Natural killer cell treated with Interleukin-12 subunit alpha and Interleukin-12 subunit beta and Interleukin-15 and Interleukin-18, amount 100 ng/mL, for 72 hours (primary cell): ENCODE measurements around the gene MAG. TPM values are rescaled to one million over a fixed set of nuclear protein-coding genes. Genes with fewer than 3 reads are reported as not detected.
"Not testable (repeated sequence)": the region's sequence is repeated elsewhere in the genome, so short reads cannot be mapped to it uniquely, and the experiment has no call there.

ENCODE experiments used
- ATAC-seq, 2 donors: fragments of 150-1000 bp; cut with Tn5 transposase in 1 of 2; sonication (Bioruptor Pico), chemical (Tn5 transposase) in 1 of 2; 2 replicates each; pipeline ENCODE4 v1.10.0; 2021
- DNase-seq: peaks from one replicate; pipeline ENCODE4 v3.0.0; 2022; ENCODE audit warnings: low spot score
- H3K27ac Mint-ChIP-seq, 2 donors: 1 replicate in 1 of 2; 2 replicates in 1 of 2; pipeline ENCODE4 v1.8.0; 2022; ENCODE audit warnings: mixed read lengths in 2 of 2, mild to moderate bottlenecking in 1 of 2, moderate library complexity in 1 of 2
- H3K27me3 Mint-ChIP-seq, 2 donors: 1 replicate in 1 of 2; 2 replicates in 1 of 2; pipeline ENCODE4 v1.8.0; 2022; ENCODE audit warnings: mixed read lengths in 2 of 2
- H3K36me3 Mint-ChIP-seq: one replicate; pipeline ENCODE4 v1.8.0; 2022; ENCODE audit warnings: mixed read lengths
- H3K4me1 Mint-ChIP-seq, 2 donors: 1 replicate in 1 of 2; 2 replicates in 1 of 2; pipeline ENCODE4 v1.8.0; 2022; ENCODE audit warnings: low read depth in 2 of 2, mixed read lengths in 2 of 2, mild to moderate bottlenecking in 1 of 2
- H3K4me3 Mint-ChIP-seq: one replicate; pipeline ENCODE4 v1.8.0; 2022; ENCODE audit warnings: mixed read lengths
- H3K9me3 Mint-ChIP-seq: 2 replicates; pipeline ENCODE4 v1.8.0; 2022; ENCODE audit warnings: mixed read lengths
- total RNA-seq, 2 donors: library from RNA; stranded (reverse); gene quantifications; one replicate each; pipeline ENCODE4 v1.2.3, GENCODE V29; 2022

MAG gene
- total RNA-seq, 2 donors from 2014 or later = 0.38 TPM; not detected in 1

DNA sequence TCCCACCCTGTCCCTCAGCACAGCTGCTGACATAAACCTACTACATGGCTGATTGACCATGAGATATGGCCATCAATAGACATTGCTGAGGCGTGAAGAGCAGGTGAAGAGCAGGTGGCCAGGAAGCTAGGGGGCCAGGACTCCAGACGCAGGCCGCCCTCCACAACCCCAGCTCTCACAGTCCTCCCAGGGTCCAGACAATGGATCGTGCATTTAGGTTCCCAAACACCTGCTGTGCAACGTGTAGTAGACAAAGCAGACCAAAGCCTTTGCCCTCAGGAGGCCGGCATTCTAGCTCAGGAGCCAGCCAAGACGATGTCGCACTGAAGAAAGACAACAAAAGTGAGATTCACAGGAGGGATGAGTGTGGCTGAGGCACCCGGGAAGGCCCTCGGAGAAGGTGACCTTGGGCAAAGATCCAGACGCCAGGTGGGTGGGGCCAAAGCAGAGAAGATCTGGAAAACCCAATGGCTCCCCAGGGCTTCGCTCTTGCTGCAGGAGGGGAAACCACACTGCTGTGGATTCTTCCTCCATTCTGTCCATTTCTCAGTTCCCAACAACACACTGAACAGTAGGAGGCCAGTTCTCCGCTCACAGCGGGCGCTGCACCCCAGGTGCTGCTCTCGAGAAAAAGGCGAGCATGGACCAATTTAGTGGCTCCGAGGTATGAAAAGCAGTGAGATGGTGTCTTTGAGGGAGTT lies 57.1 kb downstream of the MAG start:
- Mint-ChIP-seq H3K9me3 (no peaks in the 10 kb centered on the region), H3K27me3 (no peaks in the 10 kb centered on the region), H3K4me3 (peak overlapping the region; percentile 12), H3K4me1 (peaks cover 32 to 45% of the 10 kb centered on the region in 2 donors), H3K36me3 (no peaks in the 10 kb centered on the region), H3K27ac (peak overlapping the region; percentile 18 to 97)
- ATAC-seq (no peak), DNase-seq (peak; percentile 51)

DNA sequence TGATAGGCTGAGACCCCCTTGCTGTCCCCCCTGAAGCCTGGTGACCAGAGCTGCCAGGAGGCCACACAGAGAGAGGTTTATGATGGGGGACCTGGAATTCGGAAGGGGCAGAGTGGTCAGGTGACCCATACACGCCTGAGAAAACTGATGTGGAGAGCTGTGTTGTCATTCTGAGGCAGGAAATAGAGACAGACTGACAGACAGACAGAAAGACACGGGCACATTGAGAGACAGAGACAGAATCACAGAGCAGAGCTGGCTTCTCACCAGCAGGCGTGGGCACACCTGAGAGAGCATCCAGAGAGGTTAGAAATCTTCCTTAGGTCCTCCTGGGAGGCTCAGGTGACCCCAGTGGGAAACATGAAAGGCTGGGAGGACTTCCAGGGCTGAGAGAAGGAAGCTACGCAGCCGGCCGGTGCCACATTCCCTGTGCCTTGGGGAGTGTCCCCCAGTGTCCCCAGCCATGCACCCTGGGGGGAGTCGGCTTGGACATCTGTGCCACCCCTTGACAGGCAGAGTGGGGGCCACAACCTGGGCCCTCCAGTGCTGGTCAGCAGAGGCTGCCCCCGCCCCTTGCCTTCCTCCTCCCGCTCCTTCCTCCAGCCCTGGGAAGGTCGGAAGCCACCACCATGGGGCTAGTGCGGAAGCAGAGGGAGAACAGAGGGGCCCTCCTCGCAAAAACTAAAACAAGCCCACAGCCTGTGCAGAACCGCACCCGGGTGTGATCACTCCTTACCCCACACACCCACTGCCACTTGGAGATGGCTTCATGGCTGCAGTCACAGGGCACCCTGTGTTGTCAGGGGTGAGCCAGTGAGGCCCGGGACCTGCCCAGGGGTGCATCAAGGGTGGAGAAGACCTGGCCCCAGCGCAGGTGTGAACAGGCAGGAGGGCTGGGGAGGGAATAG lies 57.9 kb downstream of the MAG start:
- Mint-ChIP-seq H3K4me1 (peaks cover 32 to 47% of the 10 kb centered on the region in 2 donors), H3K27me3 (no peaks in the 10 kb centered on the region), H3K9me3 (no peaks in the 10 kb centered on the region), H3K36me3 (no peaks in the 10 kb centered on the region), H3K4me3 (peak overlapping the region; percentile 12), H3K27ac (peak overlapping the region; percentile 18 to 97)
- ATAC-seq (no peak), DNase-seq (no peak)

DNA sequence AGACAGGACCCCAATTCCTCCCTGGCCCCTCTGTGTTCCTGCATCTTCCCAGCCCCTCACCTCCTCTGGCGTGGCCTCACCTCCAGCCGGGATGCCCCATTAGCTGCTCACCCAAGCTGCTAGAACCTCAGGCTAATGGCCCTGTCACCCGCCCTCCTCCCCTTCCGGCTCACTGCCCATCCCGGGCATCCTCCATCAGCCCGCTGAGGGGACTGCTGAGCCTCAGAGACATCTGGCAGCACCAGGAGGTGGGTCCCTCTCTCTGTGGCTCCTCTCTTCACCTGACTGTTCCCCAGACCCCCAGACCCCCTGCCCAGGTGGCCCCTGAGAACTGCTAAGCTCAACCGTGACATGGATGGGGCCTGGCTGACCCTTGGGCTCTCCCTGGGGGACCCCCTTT lies 58.6 kb downstream of the MAG start:
- peaks cover 30 to 49% of the 10 kb centered on the region in 2 donors for H3K4me1 Mint-ChIP-seq
- no peak for DNase-seq
- H3K27ac Mint-ChIP-seq = peak overlapping the region; percentile 44 to 84
- no peak for ATAC-seq
- no peak overlapping the region for H3K4me3 Mint-ChIP-seq
- H3K36me3 Mint-ChIP-seq = no peaks in the 10 kb centered on the region
- no peaks in the 10 kb centered on the region for H3K27me3 Mint-ChIP-seq
- H3K9me3 Mint-ChIP-seq = no peaks in the 10 kb centered on the region

DNA sequence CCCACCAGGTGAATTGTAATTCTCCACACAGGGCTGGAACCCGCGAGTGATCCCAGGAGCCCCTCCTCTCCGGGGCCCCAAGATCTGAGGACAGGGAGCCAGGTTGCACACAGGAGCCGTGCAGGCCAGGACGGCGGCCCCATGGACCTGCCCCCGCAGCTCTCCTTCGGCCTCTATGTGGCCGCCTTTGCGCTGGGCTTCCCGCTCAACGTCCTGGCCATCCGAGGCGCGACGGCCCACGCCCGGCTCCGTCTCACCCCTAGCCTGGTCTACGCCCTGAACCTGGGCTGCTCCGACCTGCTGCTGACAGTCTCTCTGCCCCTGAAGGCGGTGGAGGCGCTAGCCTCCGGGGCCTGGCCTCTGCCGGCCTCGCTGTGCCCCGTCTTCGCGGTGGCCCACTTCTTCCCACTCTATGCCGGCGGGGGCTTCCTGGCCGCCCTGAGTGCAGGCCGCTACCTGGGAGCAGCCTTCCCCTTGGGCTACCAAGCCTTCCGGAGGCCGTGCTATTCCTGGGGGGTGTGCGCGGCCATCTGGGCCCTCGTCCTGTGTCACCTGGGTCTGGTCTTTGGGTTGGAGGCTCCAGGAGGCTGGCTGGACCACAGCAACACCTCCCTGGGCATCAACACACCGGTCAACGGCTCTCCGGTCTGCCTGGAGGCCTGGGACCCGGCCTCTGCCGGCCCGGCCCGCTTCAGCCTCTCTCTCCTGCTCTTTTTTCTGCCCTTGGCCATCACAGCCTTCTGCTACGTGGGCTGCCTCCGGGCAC lies 59.6 kb downstream of the MAG start:
- no peak overlapping the region for H3K4me3 Mint-ChIP-seq
- ATAC-seq (no peak), DNase-seq (no peak)
- no peaks in the 10 kb centered on the region for H3K9me3 Mint-ChIP-seq
- peak overlapping the region; percentile 44 to 84 for H3K27ac Mint-ChIP-seq
- peaks cover 0 to 4% of the 10 kb centered on the region in 2 donors for H3K27me3 Mint-ChIP-seq
- no peaks in the 10 kb centered on the region for H3K36me3 Mint-ChIP-seq
- H3K4me1 Mint-ChIP-seq = peaks cover 26 to 43% of the 10 kb centered on the region in 2 donors

DNA sequence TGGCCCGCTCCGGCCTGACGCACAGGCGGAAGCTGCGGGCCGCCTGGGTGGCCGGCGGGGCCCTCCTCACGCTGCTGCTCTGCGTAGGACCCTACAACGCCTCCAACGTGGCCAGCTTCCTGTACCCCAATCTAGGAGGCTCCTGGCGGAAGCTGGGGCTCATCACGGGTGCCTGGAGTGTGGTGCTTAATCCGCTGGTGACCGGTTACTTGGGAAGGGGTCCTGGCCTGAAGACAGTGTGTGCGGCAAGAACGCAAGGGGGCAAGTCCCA lies 60.2 kb downstream of the MAG start:
- H3K4me3 Mint-ChIP-seq = no peak overlapping the region
- peaks cover 0 to 6% of the 10 kb centered on the region in 2 donors for H3K27me3 Mint-ChIP-seq
- ATAC-seq (no peak), DNase-seq (no peak)
- H3K4me1 Mint-ChIP-seq = peaks cover 21 to 37% of the 10 kb centered on the region in 2 donors
- no peaks in the 10 kb centered on the region for H3K36me3 Mint-ChIP-seq
- no peak overlapping the region for H3K27ac Mint-ChIP-seq
- no peaks in the 10 kb centered on the region for H3K9me3 Mint-ChIP-seq

DNA sequence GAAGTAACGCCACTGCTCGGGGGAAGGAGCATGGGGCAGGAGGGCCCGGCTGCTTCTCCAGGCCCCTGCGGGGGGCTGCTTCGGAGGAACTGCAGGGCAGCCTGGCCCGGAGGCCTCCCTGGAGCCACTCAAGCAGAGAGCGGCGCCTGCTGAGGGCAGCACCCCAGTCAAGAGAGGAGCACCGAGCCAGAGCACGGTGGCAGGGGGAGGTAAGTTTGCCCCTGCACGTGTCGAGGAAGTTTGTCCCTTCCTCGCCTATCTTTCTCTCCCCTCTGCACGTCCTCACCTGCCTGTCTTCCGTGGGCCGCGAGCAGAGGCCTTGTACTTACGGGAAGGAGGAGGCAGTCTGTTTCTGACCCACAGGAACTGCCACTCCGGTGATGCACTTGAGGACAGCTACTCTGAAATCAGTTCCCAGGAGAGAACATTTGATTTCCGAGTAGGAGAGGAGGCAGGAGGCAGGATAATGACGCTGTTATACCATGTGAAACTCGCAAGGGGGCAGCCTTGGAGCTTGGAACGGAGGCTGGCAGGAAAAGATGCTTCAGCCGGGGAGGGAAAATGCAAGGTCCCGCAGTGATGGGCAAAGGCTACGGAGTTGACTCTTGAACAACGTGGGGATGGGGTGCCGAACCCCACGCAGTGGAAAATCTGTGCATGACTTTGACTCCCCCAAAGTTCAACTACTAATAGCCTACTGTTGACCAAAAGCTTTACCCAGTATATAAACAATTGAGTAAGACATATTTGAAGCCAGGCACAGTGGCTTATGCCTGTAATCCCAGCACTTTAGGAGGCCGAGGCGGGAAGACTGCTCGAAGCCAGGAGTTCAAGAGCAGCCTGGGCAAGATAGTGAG lies 60.7 kb downstream of the MAG start:
- Mint-ChIP-seq H3K36me3 (no peaks in the 10 kb centered on the region), H3K9me3 (no peaks in the 10 kb centered on the region), H3K27me3 (peaks cover 0 to 11% of the 10 kb centered on the region in 2 donors), H3K4me3 (peak overlapping the region; percentile 39), H3K4me1 (peaks cover 17 to 37% of the 10 kb centered on the region in 2 donors), H3K27ac (peak overlapping the region in 1 of 2 donors; percentile 84)
- peak; percentile 78 for DNase-seq
- ATAC-seq = peak; percentile 45 to 74

DNA sequence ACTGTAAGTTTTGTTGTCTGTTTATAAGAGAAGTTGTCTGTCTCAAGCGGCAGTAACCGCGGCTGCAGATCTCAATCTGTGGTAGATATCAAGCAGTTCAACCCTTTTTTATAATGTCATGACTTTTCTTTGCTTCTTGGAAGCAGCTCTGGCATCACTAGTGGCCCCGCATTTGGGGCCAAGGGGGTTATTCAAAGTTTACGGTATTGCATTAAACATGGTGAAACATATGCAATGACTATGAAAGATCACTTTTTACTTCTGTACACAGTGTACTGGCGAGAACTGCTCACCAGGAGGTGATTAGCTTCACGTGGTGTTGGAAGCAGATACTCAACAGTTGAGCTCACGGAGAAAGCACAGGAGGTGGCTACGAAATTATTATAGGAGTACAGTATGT lies 61.7 kb downstream of the MAG start:
- no peak for DNase-seq
- H3K36me3 Mint-ChIP-seq = no peaks in the 10 kb centered on the region
- no peak overlapping the region for H3K27ac Mint-ChIP-seq
- H3K4me1 Mint-ChIP-seq = peaks cover 20 to 37% of the 10 kb centered on the region in 2 donors
- ATAC-seq = no peak
- H3K27me3 Mint-ChIP-seq = peaks cover 4 to 17% of the 10 kb centered on the region in 2 donors
- H3K4me3 Mint-ChIP-seq = no peak overlapping the region
- H3K9me3 Mint-ChIP-seq = no peaks in the 10 kb centered on the region

DNA sequence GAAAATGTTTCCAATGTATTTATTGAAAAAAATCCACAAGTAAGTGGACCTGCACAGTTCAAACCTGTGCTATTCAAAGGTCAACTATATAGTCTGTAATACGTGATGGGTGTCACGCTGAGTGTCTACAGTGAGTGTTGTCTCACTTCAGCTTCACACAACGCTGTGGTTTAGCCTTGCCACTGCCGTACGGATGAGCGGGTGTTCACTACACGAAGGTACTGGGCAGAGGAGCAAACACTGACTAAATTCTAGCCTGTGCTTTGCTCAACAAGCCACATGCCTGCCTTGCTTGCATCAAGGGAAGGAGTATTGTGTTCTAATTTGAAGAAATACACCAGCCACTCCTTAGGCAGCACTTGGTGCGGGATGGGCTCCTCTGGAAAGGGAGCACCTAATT lies 62.9 kb downstream of the MAG start:
- ATAC-seq (peak; percentile 90 to 95), DNase-seq (peak; percentile 82)
- Mint-ChIP-seq H3K4me3 (peak overlapping the region; percentile 15), H3K27ac (peak overlapping the region in 1 of 2 donors; percentile 82), H3K27me3 (peaks cover 4 to 17% of the 10 kb centered on the region in 2 donors), H3K9me3 (no peaks in the 10 kb centered on the region), H3K36me3 (no peaks in the 10 kb centered on the region), H3K4me1 (peaks cover 14 to 29% of the 10 kb centered on the region in 2 donors)

DNA sequence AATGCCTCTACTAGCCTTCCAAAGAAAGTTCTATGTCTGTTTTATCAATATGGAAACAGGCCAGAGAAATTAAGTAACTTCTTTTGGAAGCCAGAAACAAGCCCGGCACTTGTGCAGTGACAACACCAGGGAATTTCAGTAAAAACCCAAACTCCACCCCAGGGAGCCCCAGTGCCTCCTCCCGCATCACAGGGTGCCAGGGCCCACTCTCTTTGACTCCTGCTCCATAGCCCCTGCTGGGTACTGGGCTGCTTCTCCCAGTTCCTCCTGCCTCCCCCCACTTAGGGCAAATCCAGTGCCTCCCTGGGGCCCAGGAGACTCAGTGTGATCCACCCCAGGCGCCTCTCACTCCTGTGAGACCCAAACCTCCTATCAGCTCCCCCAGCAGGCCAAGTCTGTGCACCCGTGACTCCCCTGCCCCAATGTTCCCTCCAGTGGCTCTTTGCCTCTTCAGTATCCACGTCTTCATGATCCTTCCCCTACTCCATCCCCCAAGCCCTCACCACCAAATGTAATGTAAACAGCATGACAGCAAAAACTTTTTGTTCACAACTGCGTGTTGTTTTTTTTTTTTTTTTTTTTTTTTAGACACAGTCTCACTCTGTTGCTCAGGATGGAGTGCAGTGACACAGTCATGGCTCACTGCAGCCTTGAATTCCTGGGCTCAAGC lies 64.0 kb downstream of the MAG start:
- ATAC-seq (no peak), DNase-seq (peak; percentile 18)
- no peaks in the 10 kb centered on the region for H3K9me3 Mint-ChIP-seq
- peaks cover 13 to 29% of the 10 kb centered on the region in 2 donors for H3K4me1 Mint-ChIP-seq
- H3K27me3 Mint-ChIP-seq = peaks cover 4 to 17% of the 10 kb centered on the region in 2 donors
- no peaks in the 10 kb centered on the region for H3K36me3 Mint-ChIP-seq
- no peak overlapping the region for H3K4me3 Mint-ChIP-seq
- peak overlapping the region; percentile 32 to 49 for H3K27ac Mint-ChIP-seq

DNA sequence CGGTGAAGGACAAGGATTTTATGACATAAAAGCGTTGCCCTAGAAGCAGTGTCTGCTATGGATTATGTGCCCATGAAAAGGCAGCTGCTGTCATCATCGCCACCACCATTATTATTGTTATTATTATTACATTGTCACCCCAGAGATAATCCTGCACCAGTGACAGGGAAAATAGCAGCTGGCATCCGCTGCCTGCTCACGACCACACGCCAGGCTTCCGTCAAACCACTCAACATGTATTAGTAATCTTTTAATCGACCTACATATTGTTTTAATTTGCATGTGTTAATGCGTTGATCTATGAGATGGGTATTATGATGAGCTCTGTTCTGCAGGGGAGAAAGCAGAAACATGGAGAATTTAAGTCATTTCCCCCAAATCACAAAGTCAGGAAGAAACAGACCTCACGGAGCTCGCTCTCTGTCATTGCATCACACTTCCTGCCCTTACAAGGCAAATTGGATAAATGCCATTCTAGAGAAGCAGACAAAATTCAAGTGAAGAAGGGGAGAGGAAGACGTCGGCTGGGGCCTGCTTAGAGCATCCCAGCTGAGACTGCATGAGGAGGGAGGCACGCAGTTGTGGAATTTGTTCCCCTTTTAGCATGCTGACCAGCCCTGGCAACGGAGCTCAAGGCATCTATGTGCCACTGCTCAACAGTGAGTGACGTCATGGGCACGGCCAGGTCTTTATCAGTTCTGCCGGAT lies 66.1 kb downstream of the MAG start, which contains the start of gene FFAR3:
Gene FFAR3 (plus strand): TSS at position 594 of the 707 bp plus-strand sequence. CDS start 431 bp downstream, outside the sequence.
- H3K36me3 Mint-ChIP-seq = no peaks in the 10 kb centered on the region
- DNase-seq (no peak), ATAC-seq (no peak)
- peak within 1 kb of the TSS; percentile 7 to 79 for H3K27ac Mint-ChIP-seq
- no peaks in the 10 kb centered on the region for H3K9me3 Mint-ChIP-seq
- peaks cover 14 to 17% of the 10 kb centered on the region in 2 donors for H3K27me3 Mint-ChIP-seq
- H3K4me3 Mint-ChIP-seq = peak within 1 kb of the TSS; percentile 37
- peaks cover 13 to 28% of the 10 kb centered on the region in 2 donors for H3K4me1 Mint-ChIP-seq

DNA sequence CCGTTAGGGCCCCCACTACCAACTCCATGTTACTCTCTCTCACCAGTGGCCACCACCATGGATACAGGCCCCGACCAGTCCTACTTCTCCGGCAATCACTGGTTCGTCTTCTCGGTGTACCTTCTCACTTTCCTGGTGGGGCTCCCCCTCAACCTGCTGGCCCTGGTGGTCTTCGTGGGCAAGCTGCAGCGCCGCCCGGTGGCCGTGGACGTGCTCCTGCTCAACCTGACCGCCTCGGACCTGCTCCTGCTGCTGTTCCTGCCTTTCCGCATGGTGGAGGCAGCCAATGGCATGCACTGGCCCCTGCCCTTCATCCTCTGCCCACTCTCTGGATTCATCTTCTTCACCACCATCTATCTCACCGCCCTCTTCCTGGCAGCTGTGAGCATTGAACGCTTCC lies 66.9 kb downstream of the MAG start:
- ATAC-seq, H3K4me3 Mint-ChIP-seq, H3K36me3 Mint-ChIP-seq, H3K9me3 Mint-ChIP-seq, H3K27ac Mint-ChIP-seq, DNase-seq: not testable (repeated sequence)
- Mint-ChIP-seq H3K27me3 (peaks cover 14 to 17% of the 10 kb centered on the region in 2 donors), H3K4me1 (peaks cover 13 to 25% of the 10 kb centered on the region in 2 donors)

DNA sequence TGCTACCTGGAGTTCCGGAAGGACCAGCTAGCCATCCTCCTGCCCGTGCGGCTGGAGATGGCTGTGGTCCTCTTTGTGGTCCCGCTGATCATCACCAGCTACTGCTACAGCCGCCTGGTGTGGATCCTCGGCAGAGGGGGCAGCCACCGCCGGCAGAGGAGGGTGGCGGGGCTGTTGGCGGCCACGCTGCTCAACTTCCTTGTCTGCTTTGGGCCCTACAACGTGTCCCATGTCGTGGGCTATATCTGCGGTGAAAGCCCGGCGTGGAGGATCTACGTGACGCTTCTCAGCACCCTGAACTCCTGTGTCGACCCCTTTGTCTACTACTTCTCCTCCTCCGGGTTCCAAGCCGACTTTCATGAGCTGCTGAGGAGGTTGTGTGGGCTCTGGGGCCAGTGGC lies 67.4 kb downstream of the MAG start:
- not testable (repeated sequence) for H3K27ac Mint-ChIP-seq, H3K4me3 Mint-ChIP-seq, H3K9me3 Mint-ChIP-seq, ATAC-seq, DNase-seq, H3K36me3 Mint-ChIP-seq
- Mint-ChIP-seq H3K4me1 (peaks cover 13 to 25% of the 10 kb centered on the region in 2 donors), H3K27me3 (peaks cover 14 to 17% of the 10 kb centered on the region in 2 donors)
